SU-DHL-6 (cell line): Measurements from ENCODE around the gene ADAT1.

Source experiments
- H2AFZ ChIP-seq: fragments of 200-600 bp; sonication (generic); 2 replicates; pipeline ENCODE4 v1.6.1; 2014; ENCODE audit warnings: low read depth, mild to moderate bottlenecking, moderate library complexity, mixed read lengths, antibody characterized with exemption, low read length; ENCODE audit not compliant: severe bottlenecking
- H3F3A ChIP-seq: fragments of 200-600 bp; shearing (Covaris generic); 2 replicates; pipeline ENCODE4 v1.6.0; 2016; ENCODE audit warnings: antibody characterized with exemption, mild to moderate bottlenecking; ENCODE audit not compliant: insufficient read depth
- H3K27ac ChIP-seq: fragments of 200-600 bp; sonication (generic); 2 replicates; pipeline ENCODE4 v1.5.1; 2016; ENCODE audit warnings: low read depth, mild to moderate bottlenecking, low read length, moderate library complexity, mixed read lengths
- H3K27me3 ChIP-seq: fragments of 200-600 bp; sonication (generic), shearing (Covaris generic); 2 replicates; pipeline ENCODE4 v1.6.0; 2014; ENCODE audit warnings: mild to moderate bottlenecking, low read length
- H3K36me3 ChIP-seq: fragments of 200-600 bp; sonication (generic); 2 replicates; pipeline ENCODE4 v1.6.1; 2014; ENCODE audit warnings: mild to moderate bottlenecking, low read length, mixed read lengths
- H3K4me2 ChIP-seq: fragments of 300-600, 200-600 bp; shearing (Covaris generic), sonication (generic); 2 replicates; pipeline ENCODE4 v1.6.0; 2014; ENCODE audit warnings: low read length, low read depth, mild to moderate bottlenecking; ENCODE audit not compliant: poor library complexity, severe bottlenecking
- H3K4me3 ChIP-seq: fragments of 200-600 bp; sonication (generic); 2 replicates; pipeline ENCODE4 v1.5.1; 2014; ENCODE audit warnings: antibody characterized with exemption, low read length, mild to moderate bottlenecking, mixed read lengths; ENCODE audit not compliant: insufficient read depth, poor library complexity, severe bottlenecking
- H3K79me2 ChIP-seq: fragments of 200-600 bp; sonication (generic); 2 replicates; pipeline ENCODE4 v1.6.1; 2014; ENCODE audit warnings: mild to moderate bottlenecking, low read length, moderate library complexity; ENCODE audit not compliant: insufficient read depth
- H3K9ac ChIP-seq: fragments of 200-600 bp; sonication (generic); 2 replicates; pipeline ENCODE4 v1.7.0; 2014; ENCODE audit warnings: mild to moderate bottlenecking, low read length
- H3K9me2 ChIP-seq: fragments of 200-600 bp; sonication (generic); replicated peaks from 2 replicates; pipeline ENCODE4 v1.6.1; 2014; ENCODE audit warnings: low read length; ENCODE audit not compliant: insufficient read depth
- H3K9me3 ChIP-seq: fragments of 200-600 bp; sonication (generic); 2 replicates; pipeline ENCODE4 v1.6.1; 2014; ENCODE audit warnings: low read length, mixed read lengths; ENCODE audit not compliant: insufficient read depth
- H4K20me1 ChIP-seq: fragments of 200-600 bp; sonication (generic); 2 replicates; pipeline ENCODE4 v1.6.1; 2014; ENCODE audit warnings: low read depth, mild to moderate bottlenecking, antibody characterized with exemption, low read length, moderate library complexity, mixed read lengths
- CTCF ChIP-seq: fragments of 200-600 bp; sonication (generic); IDR thresholded peaks from one replicate; pipeline ENCODE4 v1.5.1; 2017; ENCODE audit warnings: antibody characterized with exemption, mild to moderate bottlenecking, low read length, moderate library complexity; ENCODE audit not compliant: insufficient read depth, poor library complexity, severe bottlenecking
- EZH2phosphoT487 ChIP-seq: fragments of 200-600 bp; sonication (generic), shearing (Covaris generic); conservative IDR thresholded peaks from 2 replicates; pipeline ENCODE4 v1.6.1; 2018; ENCODE audit warnings: mild to moderate bottlenecking, antibody characterized with exemption, low read length, moderate library complexity, mixed read lengths

ADAT1 gene

GRCh38 chr16:75559564-75560372 lies 63.3 kb downstream of the ADAT1 start:
- Histone ChIP-seq H3K9ac (no peak overlapping the region), H3K4me2 (no peak overlapping the region), H3K9me2 (no peaks in the 10 kb centered on the region), H2AFZ (no peak overlapping the region), H3F3A (peaks cover 2% of the 10 kb centered on the region; the same call in 1 of the 2 replicates), H3K27ac (no peak overlapping the region), H3K27me3 (0 out of 2 replicates have a peak, but pooled peaks cover 1% of the 10 kb centered on the region), H3K79me2 (no peaks in the 10 kb centered on the region), H3K36me3 (no peaks in the 10 kb centered on the region), H4K20me1 (no peaks in the 10 kb centered on the region), H3K9me3 (no peaks in the 10 kb centered on the region), H3K4me3 (no peak overlapping the region)
- TF ChIP-seq CTCF (no peak), EZH2phosphoT487 (no peak)

GRCh38 chr16:75558846-75559401 lies 64.2 kb downstream of the ADAT1 start:
- 0 out of 2 replicates have a peak, but pooled peaks cover 4% of the 10 kb centered on the region for H3K27me3 ChIP-seq
- no peak overlapping the region for H3K4me2 ChIP-seq
- H3K9me2 ChIP-seq, result no peaks in the 10 kb centered on the region
- no peak for TF ChIP-seq CTCF
- no peak for TF ChIP-seq EZH2phosphoT487
- H3K36me3 ChIP-seq, result no peaks in the 10 kb centered on the region
- H3K79me2 ChIP-seq, result no peaks in the 10 kb centered on the region
- H3K4me3 ChIP-seq, result no peak overlapping the region
- H3K9ac ChIP-seq, result no peak overlapping the region
- H4K20me1 ChIP-seq, result no peaks in the 10 kb centered on the region
- H2AFZ ChIP-seq, result no peak overlapping the region
- no peaks in the 10 kb centered on the region for H3K9me3 ChIP-seq
- peaks cover 6% of the 10 kb centered on the region; the same call in 1 of the 2 replicates for H3F3A ChIP-seq
- no peak overlapping the region for H3K27ac ChIP-seq

- H3K27ac ChIP-seq, result no peak overlapping the region
- no peak overlapping the region for H3K4me3 ChIP-seq
- peak overlapping the region; percentile 87 for H2AFZ ChIP-seq
- no peaks in the 10 kb centered on the region for H3K9me2 ChIP-seq
- H4K20me1 ChIP-seq, result no peaks in the 10 kb centered on the region
- H3K9ac ChIP-seq, result peak overlapping the region; percentile 53
- H3K36me3 ChIP-seq, result no peaks in the 10 kb centered on the region
- H3K79me2 ChIP-seq, result no peaks in the 10 kb centered on the region
- TF ChIP-seq CTCF (no peak), EZH2phosphoT487 (no peak)
- 0 out of 2 replicates have a peak, but pooled peaks cover 4% of the 10 kb centered on the region for H3K27me3 ChIP-seq
- 0 out of 2 replicates have a peak, but pooled peaks cover 6% of the 10 kb centered on the region for H3F3A ChIP-seq
- H3K4me2 ChIP-seq, result peak overlapping the region; percentile 74
- no peaks in the 10 kb centered on the region for H3K9me3 ChIP-seq
These were observed 66.6 kb downstream of the ADAT1 start for GRCh38 chr16:75556431-75556950.
